Measurements from ENCODE around the gene FBN1.

The FBN1 gene

DNA sequence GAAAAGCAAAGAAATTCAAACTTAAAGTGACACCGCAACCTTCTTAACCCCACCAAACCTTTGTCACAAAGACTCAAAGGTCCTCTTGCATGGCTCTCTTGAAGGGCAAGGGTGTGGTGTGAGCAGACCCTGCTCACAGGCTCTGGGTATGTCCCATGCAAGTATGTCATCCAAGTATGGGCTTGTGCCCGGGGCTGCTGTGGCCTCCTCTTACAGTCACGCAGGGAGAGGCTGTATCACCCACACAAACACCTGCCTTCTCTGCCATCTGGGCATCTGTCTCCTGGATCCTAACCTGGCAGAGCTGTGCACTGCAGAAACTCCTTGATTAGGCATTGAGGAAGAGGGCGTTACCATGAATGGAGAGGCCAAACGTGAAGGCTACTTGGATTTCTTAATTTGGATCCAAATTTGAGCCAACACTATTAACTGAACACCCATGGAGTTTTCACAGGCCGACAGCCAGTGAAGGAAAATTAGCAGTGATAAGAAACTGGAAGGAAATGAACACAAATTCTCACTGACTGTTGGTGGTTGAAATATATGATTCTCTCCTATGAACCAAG, 167.6 kb downstream of the FBN1 start:
- H3K36me3 ChIP-seq (ENCODE audit: control insufficient read depth in 2 of 2, insufficient read depth in 1 of 2, low read length in 2 of 2), result peaks cover 0 to 7% of the 10 kb centered on the region in 2 experiments; a peak in 1 of 3 replicates
- POLR2A ChIA-PET, result no interaction called here
- H3K27ac ChIP-seq (ENCODE audit: extremely low read depth, low read depth, low read length), result no peak overlapping the region
- H3K4me1 ChIP-seq (ENCODE audit: control insufficient read depth, insufficient read depth, low read length), result no peaks in the 10 kb centered on the region
- no peaks in the 10 kb centered on the region for H3K9me3 ChIP-seq (ENCODE audit: control insufficient read depth, insufficient read depth, low read depth, low read length)
- CTCF ChIA-PET, result interaction anchor here (0.6 to 0.7 kb wide), 2 partner anchors 9 to 71 kb away, joined by 3 read pairs; no protein-coding TSS in a partner anchor
- TF ChIP-seq GLI4 (tag by site-specific recombination; IDR thresholded peaks at IDR 0.05) (no peak), ZNF654 (tag by site-specific recombination; IDR thresholded peaks at IDR 0.05; ENCODE audit: low read depth) (no peak)
- TF ChIP-seq, protein P1, sequence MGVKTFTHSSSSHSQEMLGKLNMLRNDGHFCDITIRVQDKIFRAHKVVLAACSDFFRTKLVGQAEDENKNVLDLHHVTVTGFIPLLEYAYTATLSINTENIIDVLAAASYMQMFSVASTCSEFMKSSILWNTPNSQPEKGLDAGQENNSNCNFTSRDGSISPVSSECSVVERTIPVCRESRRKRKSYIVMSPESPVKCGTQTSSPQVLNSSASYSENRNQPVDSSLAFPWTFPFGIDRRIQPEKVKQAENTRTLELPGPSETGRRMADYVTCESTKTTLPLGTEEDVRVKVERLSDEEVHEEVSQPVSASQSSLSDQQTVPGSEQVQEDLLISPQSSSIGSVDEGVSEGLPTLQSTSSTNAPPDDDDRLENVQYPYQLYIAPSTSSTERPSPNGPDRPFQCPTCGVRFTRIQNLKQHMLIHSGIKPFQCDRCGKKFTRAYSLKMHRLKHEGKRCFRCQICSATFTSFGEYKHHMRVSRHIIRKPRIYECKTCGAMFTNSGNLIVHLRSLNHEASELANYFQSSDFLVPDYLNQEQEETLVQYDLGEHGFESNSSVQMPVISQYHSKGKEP (tag by site-specific recombination; IDR thresholded peaks at IDR 0.05), result no peak
- H3K4me3 ChIP-seq (ENCODE audit: low read depth, low read length), result no peak overlapping the region

DNA sequence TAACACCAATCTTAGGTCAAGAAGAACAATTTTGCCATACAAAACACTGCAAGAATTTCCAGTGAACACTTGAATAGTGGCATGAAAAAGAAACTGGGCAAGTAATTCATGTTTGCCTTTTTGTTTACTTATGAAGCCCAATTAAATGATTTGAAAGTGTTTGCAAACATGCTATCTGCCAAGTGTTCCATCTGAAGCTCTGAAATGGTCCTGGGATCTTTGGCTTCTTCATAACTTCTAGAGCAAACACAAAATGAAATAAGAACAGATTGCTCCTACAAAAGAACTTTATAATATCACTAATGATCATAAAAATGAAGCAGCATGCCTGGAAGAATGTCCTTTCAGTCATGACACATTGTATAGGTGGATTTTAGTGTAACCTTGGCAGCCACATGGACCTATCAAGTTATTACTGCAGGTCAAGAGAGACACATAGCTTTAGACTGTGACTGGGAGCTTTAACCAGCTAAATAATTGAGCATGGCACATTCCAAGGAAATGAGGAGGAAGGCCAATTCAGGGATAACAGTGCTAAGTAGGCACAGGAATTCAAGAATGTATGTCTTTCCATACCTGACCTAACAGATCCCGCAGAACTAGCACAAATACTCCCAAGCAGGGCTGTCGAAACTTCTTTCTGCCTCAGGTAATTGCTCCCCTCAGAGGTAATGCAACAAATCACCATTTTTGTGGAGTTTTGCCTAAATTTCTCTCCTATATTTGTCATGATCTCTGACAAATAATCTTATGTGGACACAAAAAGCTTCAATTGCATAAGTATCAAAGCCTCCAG, 169.7 kb downstream of the FBN1 start:
- no peak overlapping the region for H3K27ac ChIP-seq (ENCODE audit: extremely low read depth, low read depth, low read length)
- ChIA-PET POLR2A (interaction anchor here (0.7 kb wide), 1 partner anchor 26 kb away, joined by 5 read pairs; no protein-coding TSS in a partner anchor), CTCF (no interaction called here)

More for the DNA sequence above, 169.7 kb downstream of the FBN1 start:
- H3K36me3 ChIP-seq (ENCODE audit: control insufficient read depth in 2 of 2, insufficient read depth in 1 of 2, low read length in 2 of 2), result peaks cover 0 to 21% of the 10 kb centered on the region in 2 experiments; a peak in 1 of 3 replicates
- no peaks in the 10 kb centered on the region for H3K4me1 ChIP-seq (ENCODE audit: control insufficient read depth, insufficient read depth, low read length)
- H3K9me3 ChIP-seq (ENCODE audit: control insufficient read depth, insufficient read depth, low read depth, low read length), result no peaks in the 10 kb centered on the region
- TF ChIP-seq ZNF473 (tag by site-specific recombination; IDR thresholded peaks at IDR 0.05), result no peak
- TF ChIP-seq, protein P2, sequence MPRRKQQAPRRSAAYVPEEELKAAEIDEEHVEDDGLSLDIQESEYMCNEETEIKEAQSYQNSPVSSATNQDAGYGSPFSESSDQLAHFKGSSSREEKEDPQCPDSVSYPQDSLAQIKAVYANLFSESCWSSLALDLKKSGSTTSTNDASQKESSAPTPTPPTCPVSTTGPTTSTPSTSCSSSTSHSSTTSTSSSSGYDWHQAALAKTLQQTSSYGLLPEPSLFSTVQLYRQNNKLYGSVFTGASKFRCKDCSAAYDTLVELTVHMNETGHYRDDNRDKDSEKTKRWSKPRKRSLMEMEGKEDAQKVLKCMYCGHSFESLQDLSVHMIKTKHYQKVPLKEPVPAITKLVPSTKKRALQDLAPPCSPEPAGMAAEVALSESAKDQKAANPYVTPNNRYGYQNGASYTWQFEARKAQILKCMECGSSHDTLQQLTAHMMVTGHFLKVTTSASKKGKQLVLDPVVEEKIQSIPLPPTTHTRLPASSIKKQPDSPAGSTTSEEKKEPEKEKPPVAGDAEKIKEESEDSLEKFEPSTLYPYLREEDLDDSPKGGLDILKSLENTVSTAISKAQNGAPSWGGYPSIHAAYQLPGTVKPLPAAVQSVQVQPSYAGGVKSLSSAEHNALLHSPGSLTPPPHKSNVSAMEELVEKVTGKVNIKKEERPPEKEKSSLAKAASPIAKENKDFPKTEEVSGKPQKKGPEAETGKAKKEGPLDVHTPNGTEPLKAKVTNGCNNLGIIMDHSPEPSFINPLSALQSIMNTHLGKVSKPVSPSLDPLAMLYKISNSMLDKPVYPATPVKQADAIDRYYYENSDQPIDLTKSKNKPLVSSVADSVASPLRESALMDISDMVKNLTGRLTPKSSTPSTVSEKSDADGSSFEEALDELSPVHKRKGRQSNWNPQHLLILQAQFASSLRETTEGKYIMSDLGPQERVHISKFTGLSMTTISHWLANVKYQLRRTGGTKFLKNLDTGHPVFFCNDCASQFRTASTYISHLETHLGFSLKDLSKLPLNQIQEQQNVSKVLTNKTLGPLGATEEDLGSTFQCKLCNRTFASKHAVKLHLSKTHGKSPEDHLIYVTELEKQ (tag by site-specific recombination; IDR thresholded peaks at IDR 0.05; ENCODE audit: borderline replicate concordance), result no peak
- no peak for TF ChIP-seq ZNF544 (tag by site-specific recombination; IDR thresholded peaks at IDR 0.05)
- TF ChIP-seq ZNF76 (tag by site-specific recombination; IDR thresholded peaks at IDR 0.05; ENCODE audit: borderline replicate concordance, low read depth), result no peak
- no peak for TF ChIP-seq ZNF510 (tag by site-specific recombination; IDR thresholded peaks at IDR 0.05; ENCODE audit: insufficient replicate concordance)
- no peak for TF ChIP-seq ZNF514 (tag by site-specific recombination; IDR thresholded peaks at IDR 0.05)
- TF ChIP-seq ZNF175 (tag by site-specific recombination; IDR thresholded peaks at IDR 0.05), result no peak
- TF ChIP-seq, protein P3, sequence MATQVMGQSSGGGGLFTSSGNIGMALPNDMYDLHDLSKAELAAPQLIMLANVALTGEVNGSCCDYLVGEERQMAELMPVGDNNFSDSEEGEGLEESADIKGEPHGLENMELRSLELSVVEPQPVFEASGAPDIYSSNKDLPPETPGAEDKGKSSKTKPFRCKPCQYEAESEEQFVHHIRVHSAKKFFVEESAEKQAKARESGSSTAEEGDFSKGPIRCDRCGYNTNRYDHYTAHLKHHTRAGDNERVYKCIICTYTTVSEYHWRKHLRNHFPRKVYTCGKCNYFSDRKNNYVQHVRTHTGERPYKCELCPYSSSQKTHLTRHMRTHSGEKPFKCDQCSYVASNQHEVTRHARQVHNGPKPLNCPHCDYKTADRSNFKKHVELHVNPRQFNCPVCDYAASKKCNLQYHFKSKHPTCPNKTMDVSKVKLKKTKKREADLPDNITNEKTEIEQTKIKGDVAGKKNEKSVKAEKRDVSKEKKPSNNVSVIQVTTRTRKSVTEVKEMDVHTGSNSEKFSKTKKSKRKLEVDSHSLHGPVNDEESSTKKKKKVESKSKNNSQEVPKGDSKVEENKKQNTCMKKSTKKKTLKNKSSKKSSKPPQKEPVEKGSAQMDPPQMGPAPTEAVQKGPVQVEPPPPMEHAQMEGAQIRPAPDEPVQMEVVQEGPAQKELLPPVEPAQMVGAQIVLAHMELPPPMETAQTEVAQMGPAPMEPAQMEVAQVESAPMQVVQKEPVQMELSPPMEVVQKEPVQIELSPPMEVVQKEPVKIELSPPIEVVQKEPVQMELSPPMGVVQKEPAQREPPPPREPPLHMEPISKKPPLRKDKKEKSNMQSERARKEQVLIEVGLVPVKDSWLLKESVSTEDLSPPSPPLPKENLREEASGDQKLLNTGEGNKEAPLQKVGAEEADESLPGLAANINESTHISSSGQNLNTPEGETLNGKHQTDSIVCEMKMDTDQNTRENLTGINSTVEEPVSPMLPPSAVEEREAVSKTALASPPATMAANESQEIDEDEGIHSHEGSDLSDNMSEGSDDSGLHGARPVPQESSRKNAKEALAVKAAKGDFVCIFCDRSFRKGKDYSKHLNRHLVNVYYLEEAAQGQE (tag by site-specific recombination; IDR thresholded peaks at IDR 0.05), result no peak
- no peak overlapping the region for H3K4me3 ChIP-seq (ENCODE audit: low read depth, low read length)

Data from HEK293 (cell line).